NCI-H774 (cell line): ENCODE results near the gene RASSF1.

Experiments used
- DNase-seq: peaks from one replicate; lab custom pipeline; 2025; lab: John Stamatoyannopoulos, UW

The RASSF1 gene

GRCh38 chr3:50299929-50300680 lies 40.5 kb downstream of the RASSF1 start:
- DNase-seq, result no peak

- DNase-seq, result no peak
Measured at GRCh38 chr3:50299638-50299928, 41.1 kb downstream of the RASSF1 start.

- DNase-seq, result peak; percentile 84
Measured at GRCh38 chr3:50298836-50299637, 41.6 kb downstream of the RASSF1 start, which contains the start of the genes HYAL3 and NAA80. Gene HYAL3, minus strand, starts transcription at chr3:50299405. Its CDS starts 3,803 bp downstream, at chr3:50295602. Gene NAA80, minus strand, starts transcription at chr3:50299405. Its CDS starts 1,942 bp downstream, at chr3:50297463.

GRCh38 chr3:50297896-50298725 lies 42.5 kb downstream of the RASSF1 start:
- no peak for DNase-seq

- no peak for DNase-seq
Measured at GRCh38 chr3:50297384-50297775, 43.3 kb downstream of the RASSF1 start.

GRCh38 chr3:50296721-50297383 lies 43.8 kb downstream of the RASSF1 start:
- no peak for DNase-seq

GRCh38 chr3:50295553-50296431 lies 44.8 kb downstream of the RASSF1 start:
- DNase-seq, result no peak

GRCh38 chr3:50294492-50295403 lies 45.9 kb downstream of the RASSF1 start:
- no peak for DNase-seq

GRCh38 chr3:50294089-50294488 lies 46.5 kb downstream of the RASSF1 start:
- DNase-seq, result no peak

- DNase-seq, result no peak
Measured at GRCh38 chr3:50293079-50293801, 47.4 kb downstream of the RASSF1 start.

- peak; percentile 80 for DNase-seq
Measured at GRCh38 chr3:50292159-50293078, 48.2 kb downstream of the RASSF1 start, which contains the start of gene IFRD2. Gene IFRD2, minus strand, starts transcription at chr3:50292429. Its CDS starts 155 bp downstream, at chr3:50292274.

- no peak for DNase-seq
Measured at GRCh38 chr3:50290161-50290641, 50.4 kb downstream of the RASSF1 start.

- DNase-seq, result no peak
Measured at GRCh38 chr3:50289130-50289529, 51.5 kb downstream of the RASSF1 start.

GRCh38 chr3:50288387-50289007 lies 52.1 kb downstream of the RASSF1 start:
- DNase-seq, result no peak

- DNase-seq, result no peak
Measured at GRCh38 chr3:50287262-50287661, 53.4 kb downstream of the RASSF1 start.

- no peak for DNase-seq
Measured at GRCh38 chr3:50286322-50287227, 54.1 kb downstream of the RASSF1 start.
